ENCODE results near the gene ARHGEF19.
A peak's percentile ranks its signal among the peaks of the same experiment; 100 is the strongest.
"Not testable (repeated sequence)": the region's sequence is repeated elsewhere in the genome, so short reads cannot be mapped to it uniquely, and the experiment has no call there.

ARHGEF19 gene

DNA sequence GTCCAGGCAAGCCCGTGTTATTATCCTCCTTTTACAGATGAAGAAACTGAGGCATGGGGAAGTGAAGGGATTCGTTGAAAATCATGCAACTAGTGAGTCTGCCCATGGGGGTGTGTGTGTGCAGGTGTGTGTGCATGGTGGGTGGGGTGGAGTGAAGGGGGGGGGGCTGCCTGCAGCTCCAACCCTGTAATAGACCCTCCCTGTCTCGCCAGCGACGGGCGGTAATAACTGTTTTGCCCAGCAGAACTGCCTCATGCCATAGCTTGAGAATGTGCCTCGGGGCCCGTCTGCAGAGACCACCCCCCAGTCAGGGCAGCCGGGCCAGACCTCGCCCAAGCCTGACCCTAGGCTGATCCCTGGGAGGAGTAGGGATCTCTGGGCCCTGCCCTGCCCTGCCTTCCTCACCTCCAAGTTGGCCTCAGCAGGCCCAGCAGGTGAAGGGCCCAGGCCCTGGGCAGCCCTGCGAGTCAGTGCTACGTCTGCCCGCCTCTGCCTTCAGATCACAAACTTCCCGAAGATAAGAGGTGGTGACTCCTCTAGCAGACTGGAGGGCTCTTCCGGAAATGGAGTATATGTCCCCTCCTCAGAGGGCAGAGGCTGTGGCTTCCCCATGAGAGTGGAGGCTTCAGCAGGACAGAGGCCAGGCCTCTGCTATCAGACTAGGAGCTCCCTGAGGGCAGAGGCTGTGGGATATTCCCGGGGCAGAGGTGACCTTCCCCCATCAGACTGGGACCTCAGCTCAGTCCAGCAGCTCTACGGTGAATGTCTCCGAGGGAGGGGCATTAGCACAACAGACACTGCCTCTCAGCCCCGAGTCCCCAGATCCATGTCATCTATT is 40.9 kb downstream of the ARHGEF19 start:
- peak overlapping the region; percentile 83 for H2BK15ac ChIP-seq (ENCODE audit: low read length)
- no peak overlapping the region for H4K8ac ChIP-seq (ENCODE audit: low read depth, low read length)
- peak overlapping the region; percentile 98 for H2BK12ac ChIP-seq (ENCODE audit: low read length)
- H3K9me3 ChIP-seq (replicated peaks in 1 of 2; ENCODE audit: control insufficient read depth in 2 of 2, insufficient read depth in 1 of 2, low read depth in 1 of 2, low read length in 2 of 2): no peaks in the 10 kb centered on the region
- no CpG with 5 or more reads among the region's 19 CpGs for WGBS, 2 donors (ENCODE audit: extremely low coverage in 2 of 2, insufficient read length in 2 of 2, insufficient replicate concordance in 1 of 2)
- no peak overlapping the region for H3K4me3 ChIP-seq (ENCODE audit: low read length in 2 of 2)
- peak overlapping the region; percentile 95 for H2AK5ac ChIP-seq (ENCODE audit: low read depth, low read length)
- peaks cover 30 to 32% of the 10 kb centered on the region in 2 donors for H3K4me1 ChIP-seq (ENCODE audit: control insufficient read depth in 2 of 2, insufficient read depth in 1 of 2, low read depth in 1 of 2, low read length in 2 of 2)
- peak overlapping the region; percentile 21 for H2BK120ac ChIP-seq (ENCODE audit: low read depth, low read length)
- no peaks in the 10 kb centered on the region for H3K36me3 ChIP-seq (replicated peaks in 1 of 2; ENCODE audit: control insufficient read depth in 2 of 2, insufficient read depth in 2 of 2, low read length in 2 of 2)
- peak overlapping the region; percentile 34 for H4K91ac ChIP-seq (ENCODE audit: low read depth, low read length, poor library complexity)
- no peak for DNase-seq (ENCODE audit: low spot score)
- peak overlapping the region; percentile 19 for H3K23ac ChIP-seq (ENCODE audit: low read depth, low read length, poor library complexity)
- peak overlapping the region; percentile 42 for H2BK5ac ChIP-seq (ENCODE audit: low read length)
- no peak overlapping the region for H3K4me2 ChIP-seq (ENCODE audit: insufficient read depth, low read length, poor library complexity, severe bottlenecking)
- H3K4ac ChIP-seq (ENCODE audit: low read length): peak overlapping the region; percentile 17
- no peak overlapping the region for H3K9ac ChIP-seq (ENCODE audit: low read depth, low read length, poor library complexity)
- H3K27me3 ChIP-seq (ENCODE audit: control insufficient read depth in 3 of 3, insufficient read depth in 3 of 3, low read depth in 1 of 3, low read length in 3 of 3): no peaks in the 10 kb centered on the region
- H3K79me1 ChIP-seq (ENCODE audit: low read depth, low read length): no peaks in the 10 kb centered on the region
- no peak overlapping the region for H3K27ac ChIP-seq (replicated peaks; ENCODE audit: low read length)
- H3K18ac ChIP-seq (ENCODE audit: low read length): peak overlapping the region; percentile 90
- peak overlapping the region; percentile 50 for H3K14ac ChIP-seq (ENCODE audit: low read length)
- no peak overlapping the region for H2AFZ ChIP-seq (ENCODE audit: low read length)

- peak overlapping the region; percentile 68 for H2AK5ac ChIP-seq (ENCODE audit: low read depth, low read length)
- H3K18ac ChIP-seq (ENCODE audit: low read length): no peak overlapping the region
- H4K8ac ChIP-seq (ENCODE audit: low read depth, low read length): no peak overlapping the region
- H2AFZ ChIP-seq (ENCODE audit: low read length): no peak overlapping the region
- no peak overlapping the region for H3K27ac ChIP-seq (replicated peaks; ENCODE audit: low read length)
- H2BK12ac ChIP-seq (ENCODE audit: low read length): no peak overlapping the region
- peaks cover 28 to 30% of the 10 kb centered on the region in 2 donors for H3K4me1 ChIP-seq (ENCODE audit: control insufficient read depth in 2 of 2, insufficient read depth in 1 of 2, low read depth in 1 of 2, low read length in 2 of 2)
- H3K36me3 ChIP-seq (replicated peaks in 1 of 2; ENCODE audit: control insufficient read depth in 2 of 2, insufficient read depth in 2 of 2, low read length in 2 of 2): no peaks in the 10 kb centered on the region
- H2BK15ac ChIP-seq (ENCODE audit: low read length): peak overlapping the region; percentile 83
- H4K91ac ChIP-seq (ENCODE audit: low read depth, low read length, poor library complexity): no peak overlapping the region
- no peaks in the 10 kb centered on the region for H3K27me3 ChIP-seq (ENCODE audit: control insufficient read depth in 3 of 3, insufficient read depth in 3 of 3, low read depth in 1 of 3, low read length in 3 of 3)
- no peaks in the 10 kb centered on the region for H3K9me3 ChIP-seq (replicated peaks in 1 of 2; ENCODE audit: control insufficient read depth in 2 of 2, insufficient read depth in 1 of 2, low read depth in 1 of 2, low read length in 2 of 2)
- H3K9ac ChIP-seq (ENCODE audit: low read depth, low read length, poor library complexity): no peak overlapping the region
- H3K79me1 ChIP-seq (ENCODE audit: low read depth, low read length): no peaks in the 10 kb centered on the region
- DNase-seq (ENCODE audit: low spot score): no peak
- H3K4me3 ChIP-seq (ENCODE audit: low read length in 2 of 2): no peak overlapping the region
- peak overlapping the region; percentile 42 for H2BK5ac ChIP-seq (ENCODE audit: low read length)
- H3K23ac ChIP-seq (ENCODE audit: low read depth, low read length, poor library complexity): no peak overlapping the region
- H2BK120ac ChIP-seq (ENCODE audit: low read depth, low read length): no peak overlapping the region
- no peak overlapping the region for H3K14ac ChIP-seq (ENCODE audit: low read length)
- H3K4ac ChIP-seq (ENCODE audit: low read length): no peak overlapping the region
- H3K4me2 ChIP-seq (ENCODE audit: insufficient read depth, low read length, poor library complexity, severe bottlenecking): no peak overlapping the region
- no CpG with 5 or more reads among the region's 3 CpGs for WGBS, 2 donors (ENCODE audit: extremely low coverage in 2 of 2, insufficient read length in 2 of 2, insufficient replicate concordance in 1 of 2)
Measured at GRCh38 chr1:16170283-16170673, 42.2 kb downstream of the ARHGEF19 start.

- H3K4me3 ChIP-seq (ENCODE audit: low read length in 2 of 2): no peak overlapping the region
- no peak overlapping the region for H2BK5ac ChIP-seq (ENCODE audit: low read length)
- no peak overlapping the region for H4K8ac ChIP-seq (ENCODE audit: low read depth, low read length)
- no peaks in the 10 kb centered on the region for H3K79me1 ChIP-seq (ENCODE audit: low read depth, low read length)
- no peak overlapping the region for H2BK120ac ChIP-seq (ENCODE audit: low read depth, low read length)
- no peak overlapping the region for H3K9ac ChIP-seq (ENCODE audit: low read depth, low read length, poor library complexity)
- no peak overlapping the region for H3K4ac ChIP-seq (ENCODE audit: low read length)
- DNase-seq (ENCODE audit: low spot score): no peak
- no peak overlapping the region for H2BK15ac ChIP-seq (ENCODE audit: low read length)
- no peaks in the 10 kb centered on the region for H3K36me3 ChIP-seq (replicated peaks in 1 of 2; ENCODE audit: control insufficient read depth in 2 of 2, insufficient read depth in 2 of 2, low read length in 2 of 2)
- H3K9me3 ChIP-seq (replicated peaks in 1 of 2; ENCODE audit: control insufficient read depth in 2 of 2, insufficient read depth in 1 of 2, low read depth in 1 of 2, low read length in 2 of 2): no peaks in the 10 kb centered on the region
- no peak overlapping the region for H2BK12ac ChIP-seq (ENCODE audit: low read length)
- H3K18ac ChIP-seq (ENCODE audit: low read length): no peak overlapping the region
- no peaks in the 10 kb centered on the region for H3K27me3 ChIP-seq (ENCODE audit: control insufficient read depth in 3 of 3, insufficient read depth in 3 of 3, low read depth in 1 of 3, low read length in 3 of 3)
- H2AFZ ChIP-seq (ENCODE audit: low read length): no peak overlapping the region
- no peak overlapping the region for H3K27ac ChIP-seq (replicated peaks; ENCODE audit: low read length)
- H3K14ac ChIP-seq (ENCODE audit: low read length): no peak overlapping the region
- H2AK5ac ChIP-seq (ENCODE audit: low read depth, low read length): no peak overlapping the region
- no peak overlapping the region for H3K23ac ChIP-seq (ENCODE audit: low read depth, low read length, poor library complexity)
- no peak overlapping the region for H3K4me2 ChIP-seq (ENCODE audit: insufficient read depth, low read length, poor library complexity, severe bottlenecking)
- no CpG with 5 or more reads among the region's 13 CpGs for WGBS, 2 donors (ENCODE audit: extremely low coverage in 2 of 2, insufficient read length in 2 of 2, insufficient replicate concordance in 1 of 2)
- H3K4me1 ChIP-seq (ENCODE audit: control insufficient read depth in 2 of 2, insufficient read depth in 1 of 2, low read depth in 1 of 2, low read length in 2 of 2): peaks cover 27 to 29% of the 10 kb centered on the region in 2 donors
- H4K91ac ChIP-seq (ENCODE audit: low read depth, low read length, poor library complexity): no peak overlapping the region
Measured at GRCh38 chr1:16168622-16169360, 43.7 kb downstream of the ARHGEF19 start.

- H2BK120ac ChIP-seq (ENCODE audit: low read depth, low read length); H2BK5ac ChIP-seq (ENCODE audit: low read length); DNase-seq (ENCODE audit: low spot score); H4K91ac ChIP-seq (ENCODE audit: low read depth, low read length, poor library complexity); H3K23ac ChIP-seq (ENCODE audit: low read depth, low read length, poor library complexity); H3K14ac ChIP-seq (ENCODE audit: low read length); H3K4me2 ChIP-seq (ENCODE audit: insufficient read depth, low read length, poor library complexity, severe bottlenecking); H3K4ac ChIP-seq (ENCODE audit: low read length); H3K36me3 ChIP-seq (replicated peaks in 1 of 2; ENCODE audit: control insufficient read depth in 2 of 2, insufficient read depth in 2 of 2, low read length in 2 of 2); H4K8ac ChIP-seq (ENCODE audit: low read depth, low read length); H3K27me3 ChIP-seq (ENCODE audit: control insufficient read depth in 3 of 3, insufficient read depth in 3 of 3, low read depth in 1 of 3, low read length in 3 of 3); H2AK5ac ChIP-seq (ENCODE audit: low read depth, low read length); H3K9ac ChIP-seq (ENCODE audit: low read depth, low read length, poor library complexity); H2BK15ac ChIP-seq (ENCODE audit: low read length); H2BK12ac ChIP-seq (ENCODE audit: low read length); H3K79me1 ChIP-seq (ENCODE audit: low read depth, low read length); H3K9me3 ChIP-seq (replicated peaks in 1 of 2; ENCODE audit: control insufficient read depth in 2 of 2, insufficient read depth in 1 of 2, low read depth in 1 of 2, low read length in 2 of 2): not testable (repeated sequence)
- peaks cover 21 to 22% of the 10 kb centered on the region in 2 donors for H3K4me1 ChIP-seq (ENCODE audit: control insufficient read depth in 2 of 2, insufficient read depth in 1 of 2, low read depth in 1 of 2, low read length in 2 of 2)
- peak overlapping the region; percentile 53 for H3K27ac ChIP-seq (replicated peaks; ENCODE audit: low read length)
- H2AFZ ChIP-seq (ENCODE audit: low read length): peak overlapping the region; percentile 81
- peak overlapping the region in 1 of 2 donors; percentile 51 for H3K4me3 ChIP-seq (ENCODE audit: low read length in 2 of 2)
- H3K18ac ChIP-seq (ENCODE audit: low read length): peak overlapping the region; percentile 76
- WGBS, 2 donors (ENCODE audit: extremely low coverage in 2 of 2, insufficient read length in 2 of 2, insufficient replicate concordance in 1 of 2): no CpG with 5 or more reads among the region's 10 CpGs
Measured at GRCh38 chr1:16168144-16168495, 44.3 kb downstream of the ARHGEF19 start.

Data from neuronal stem cell (in vitro differentiated cells).